Measurements from ENCODE around the gene GATAD2A.

GATAD2A gene

DNA sequence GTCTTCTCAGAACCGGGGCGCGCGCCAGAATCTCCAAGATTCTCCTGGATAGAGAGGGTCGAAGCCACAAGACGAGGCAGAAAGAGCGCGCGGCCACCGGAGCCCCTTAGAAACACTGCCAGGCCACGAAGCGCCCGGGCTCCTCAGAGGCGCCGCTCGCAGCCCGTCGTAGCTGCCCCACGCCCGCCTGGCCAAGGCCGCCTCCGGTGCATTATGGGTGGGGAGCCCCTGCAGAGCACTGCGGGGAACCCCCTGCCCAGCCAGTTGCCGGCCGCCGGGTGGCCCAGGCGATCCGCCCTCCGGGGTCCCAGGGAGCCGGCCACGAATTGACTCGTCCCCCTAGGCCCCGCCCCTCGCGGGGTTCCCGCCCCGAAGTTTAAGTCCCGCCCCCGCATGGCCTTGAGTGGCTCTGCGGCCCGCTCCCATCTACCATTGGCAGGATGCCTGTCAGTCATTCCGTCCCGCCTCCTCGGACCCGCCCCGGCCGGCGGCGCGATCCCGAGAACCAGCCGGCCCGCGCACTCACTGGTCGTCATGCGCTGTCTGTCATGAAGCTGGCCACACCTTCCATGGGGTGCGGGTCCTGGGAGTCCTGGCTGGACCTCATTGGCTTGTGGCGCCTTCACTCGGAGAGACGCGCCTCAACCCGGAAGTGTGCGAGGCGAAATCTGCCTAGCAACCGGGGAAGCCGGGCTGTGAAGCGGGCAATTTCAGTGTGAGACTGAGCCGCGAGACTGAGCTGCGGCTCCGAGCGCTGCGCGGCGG is 20.2 kb upstream of the GATAD2A start:
- Histone ChIP-seq H3K27me3 (ENCODE audit: insufficient read depth, poor library complexity, severe bottlenecking) (no peaks in the 10 kb centered on the region), H3K4me3 (replicated peaks; ENCODE audit: insufficient read depth, low read length) (peak overlapping the region; percentile 90), H3K27ac (replicated peaks) (peak overlapping the region; percentile 82)
- peak; percentile 51; the same call in 1 of the 2 replicates for TF ChIP-seq POLR2AphosphoS5 (IDR thresholded peaks at IDR 0.05; ENCODE audit: low read depth)
- TF ChIP-seq, protein P1, sequence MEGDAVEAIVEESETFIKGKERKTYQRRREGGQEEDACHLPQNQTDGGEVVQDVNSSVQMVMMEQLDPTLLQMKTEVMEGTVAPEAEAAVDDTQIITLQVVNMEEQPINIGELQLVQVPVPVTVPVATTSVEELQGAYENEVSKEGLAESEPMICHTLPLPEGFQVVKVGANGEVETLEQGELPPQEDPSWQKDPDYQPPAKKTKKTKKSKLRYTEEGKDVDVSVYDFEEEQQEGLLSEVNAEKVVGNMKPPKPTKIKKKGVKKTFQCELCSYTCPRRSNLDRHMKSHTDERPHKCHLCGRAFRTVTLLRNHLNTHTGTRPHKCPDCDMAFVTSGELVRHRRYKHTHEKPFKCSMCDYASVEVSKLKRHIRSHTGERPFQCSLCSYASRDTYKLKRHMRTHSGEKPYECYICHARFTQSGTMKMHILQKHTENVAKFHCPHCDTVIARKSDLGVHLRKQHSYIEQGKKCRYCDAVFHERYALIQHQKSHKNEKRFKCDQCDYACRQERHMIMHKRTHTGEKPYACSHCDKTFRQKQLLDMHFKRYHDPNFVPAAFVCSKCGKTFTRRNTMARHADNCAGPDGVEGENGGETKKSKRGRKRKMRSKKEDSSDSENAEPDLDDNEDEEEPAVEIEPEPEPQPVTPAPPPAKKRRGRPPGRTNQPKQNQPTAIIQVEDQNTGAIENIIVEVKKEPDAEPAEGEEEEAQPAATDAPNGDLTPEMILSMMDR (IDR thresholded peaks at IDR 0.05; ENCODE audit: insufficient read depth, low read length) = no peak
- DNase-seq (ENCODE audit: low read depth in 1 of 2, low spot score in 1 of 2) = peak; percentile 99 to 100

DNA sequence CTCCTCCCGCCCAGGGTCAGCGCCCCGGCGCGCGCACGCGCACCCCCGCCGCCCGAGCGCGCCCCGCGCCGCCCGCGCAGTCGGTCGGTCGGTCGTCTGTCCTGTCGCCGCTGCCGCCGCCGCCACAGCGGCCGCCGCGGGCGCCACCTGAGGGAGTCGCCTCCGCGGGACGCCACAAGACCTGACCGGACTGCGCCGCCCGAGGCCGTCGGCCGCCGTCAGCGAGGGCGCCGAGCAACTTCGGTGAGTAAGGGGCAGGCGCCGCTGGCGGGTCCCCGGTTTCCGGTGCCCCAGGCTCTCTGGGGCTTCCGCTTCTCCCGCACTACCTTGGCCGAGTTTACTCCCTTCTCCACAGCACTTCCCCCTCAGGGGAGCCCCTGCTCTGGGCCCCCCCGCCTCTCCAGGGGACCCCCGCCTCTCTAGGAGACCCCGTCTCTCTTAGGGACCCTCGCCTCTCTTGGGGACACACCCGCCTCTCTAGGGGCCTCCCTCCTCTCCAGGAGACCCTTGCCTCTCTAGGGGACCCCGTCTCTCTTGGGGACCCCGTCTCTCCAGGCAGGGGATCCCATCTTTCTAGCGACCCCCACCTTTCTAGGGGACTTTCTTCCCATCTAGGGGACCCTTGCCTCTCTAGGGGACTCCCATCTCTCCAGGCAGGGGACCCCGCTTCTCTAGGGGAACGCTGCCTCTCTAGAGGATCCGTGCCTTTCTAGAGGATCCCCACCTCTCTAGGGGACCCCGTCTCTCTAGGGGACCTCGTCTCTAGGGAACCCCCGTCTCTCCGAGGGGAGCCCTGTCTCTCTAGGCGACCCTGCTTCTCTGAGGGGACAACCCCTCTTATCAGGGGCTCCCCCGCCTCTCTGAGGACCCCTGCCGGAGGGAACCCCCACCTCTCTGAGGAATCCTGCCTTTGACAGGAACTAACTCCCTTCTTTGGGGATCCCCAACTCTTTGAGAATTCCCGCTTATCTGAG is 19.3 kb upstream of the GATAD2A start:
- Histone ChIP-seq H3K4me3 (replicated peaks; ENCODE audit: insufficient read depth, low read length) (peak overlapping the region; percentile 90), H3K27me3 (ENCODE audit: insufficient read depth, poor library complexity, severe bottlenecking) (no peaks in the 10 kb centered on the region), H3K27ac (replicated peaks) (peak overlapping the region; percentile 82)
- DNase-seq (ENCODE audit: low read depth in 1 of 2, low spot score in 1 of 2) = peak; percentile 66 to 68
- TF ChIP-seq, protein P2, sequence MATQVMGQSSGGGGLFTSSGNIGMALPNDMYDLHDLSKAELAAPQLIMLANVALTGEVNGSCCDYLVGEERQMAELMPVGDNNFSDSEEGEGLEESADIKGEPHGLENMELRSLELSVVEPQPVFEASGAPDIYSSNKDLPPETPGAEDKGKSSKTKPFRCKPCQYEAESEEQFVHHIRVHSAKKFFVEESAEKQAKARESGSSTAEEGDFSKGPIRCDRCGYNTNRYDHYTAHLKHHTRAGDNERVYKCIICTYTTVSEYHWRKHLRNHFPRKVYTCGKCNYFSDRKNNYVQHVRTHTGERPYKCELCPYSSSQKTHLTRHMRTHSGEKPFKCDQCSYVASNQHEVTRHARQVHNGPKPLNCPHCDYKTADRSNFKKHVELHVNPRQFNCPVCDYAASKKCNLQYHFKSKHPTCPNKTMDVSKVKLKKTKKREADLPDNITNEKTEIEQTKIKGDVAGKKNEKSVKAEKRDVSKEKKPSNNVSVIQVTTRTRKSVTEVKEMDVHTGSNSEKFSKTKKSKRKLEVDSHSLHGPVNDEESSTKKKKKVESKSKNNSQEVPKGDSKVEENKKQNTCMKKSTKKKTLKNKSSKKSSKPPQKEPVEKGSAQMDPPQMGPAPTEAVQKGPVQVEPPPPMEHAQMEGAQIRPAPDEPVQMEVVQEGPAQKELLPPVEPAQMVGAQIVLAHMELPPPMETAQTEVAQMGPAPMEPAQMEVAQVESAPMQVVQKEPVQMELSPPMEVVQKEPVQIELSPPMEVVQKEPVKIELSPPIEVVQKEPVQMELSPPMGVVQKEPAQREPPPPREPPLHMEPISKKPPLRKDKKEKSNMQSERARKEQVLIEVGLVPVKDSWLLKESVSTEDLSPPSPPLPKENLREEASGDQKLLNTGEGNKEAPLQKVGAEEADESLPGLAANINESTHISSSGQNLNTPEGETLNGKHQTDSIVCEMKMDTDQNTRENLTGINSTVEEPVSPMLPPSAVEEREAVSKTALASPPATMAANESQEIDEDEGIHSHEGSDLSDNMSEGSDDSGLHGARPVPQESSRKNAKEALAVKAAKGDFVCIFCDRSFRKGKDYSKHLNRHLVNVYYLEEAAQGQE (IDR thresholded peaks at IDR 0.05; ENCODE audit: insufficient replicate concordance, low read depth) = no peak
- TF ChIP-seq GABPA (IDR thresholded peaks at IDR 0.05; ENCODE audit: low read depth) (0 out of 2 replicates have a peak, but pooled peaks have one; percentile 20), SPI1 (IDR thresholded peaks at IDR 0.05; ENCODE audit: borderline replicate concordance, low read depth) (peak; percentile 65; the same call in 1 of the 2 replicates), POLR2AphosphoS5 (IDR thresholded peaks at IDR 0.05; ENCODE audit: low read depth) (no peak)
- TF ChIP-seq, protein P1 (IDR thresholded peaks at IDR 0.05; ENCODE audit: insufficient read depth, low read length) = no peak

DNA sequence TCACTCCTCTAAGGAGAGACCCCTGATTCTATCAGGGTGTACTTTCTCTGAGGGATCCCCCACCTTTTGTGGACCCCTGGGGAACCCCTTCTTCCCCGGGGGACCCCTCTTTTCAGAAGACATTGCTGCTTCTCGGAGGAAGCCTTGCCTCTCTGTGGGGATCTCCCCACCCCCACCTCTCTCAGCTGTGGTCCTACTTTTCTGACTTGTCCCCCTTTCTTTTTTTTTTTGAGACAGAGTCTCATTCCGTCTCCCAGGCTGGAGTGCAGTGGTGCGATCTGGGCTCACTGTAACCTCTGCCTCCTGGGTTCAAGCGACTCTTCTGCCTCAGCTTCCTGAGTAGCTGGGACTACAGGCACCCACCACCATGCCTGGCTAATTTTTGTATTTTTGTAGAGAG is 18.4 kb upstream of the GATAD2A start:
- H3K27ac ChIP-seq (replicated peaks) = peak overlapping the region; percentile 82; the same call in 1 of the 2 replicates
- H3K4me3 ChIP-seq (replicated peaks; ENCODE audit: insufficient read depth, low read length) = peak overlapping the region; percentile 90
- no peak for DNase-seq (ENCODE audit: low read depth in 1 of 2, low spot score in 1 of 2)
- TF ChIP-seq, protein P2 (IDR thresholded peaks at IDR 0.05; ENCODE audit: insufficient replicate concordance, low read depth) = no peak
- TF ChIP-seq, protein P1 (IDR thresholded peaks at IDR 0.05; ENCODE audit: insufficient read depth, low read length) = no peak
- TF ChIP-seq SPI1 (IDR thresholded peaks at IDR 0.05; ENCODE audit: borderline replicate concordance, low read depth) (no peak), GABPA (IDR thresholded peaks at IDR 0.05; ENCODE audit: low read depth) (no peak), POLR2AphosphoS5 (IDR thresholded peaks at IDR 0.05; ENCODE audit: low read depth) (no peak)
- H3K27me3 ChIP-seq (ENCODE audit: insufficient read depth, poor library complexity, severe bottlenecking) = no peaks in the 10 kb centered on the region
